Measurements from ENCODE around the gene MPPE1. TPM values are rescaled to one million over a fixed set of nuclear protein-coding genes. Genes with fewer than 3 reads are reported as not detected.

Gene MPPE1
- total and polyA plus RNA-seq, 10 of the 15 experiments (the other 5 are each of a cell fraction or from before 2014, with no cell fraction given) = 13.8 to 34.5 (median 27.6) TPM

- TF ChIP-seq IRF3 (IDR thresholded peaks at IDR 0.05) = no peak
- TF ChIP-seq GATAD2B (conservative IDR thresholded peaks at IDR 0.05; ENCODE audit: low read depth) = peak; percentile 79; the same call in 1 of the 2 replicates
- TF ChIP-seq KAT2A (conservative IDR thresholded peaks at IDR 0.05; ENCODE audit: control insufficient read depth, low read depth, low read length) = no peak
- TF ChIP-seq MXI1 (IDR thresholded peaks at IDR 0.05; ENCODE audit: low read depth, low read length) = no peak
- no peak for TF ChIP-seq RAD21 (IDR thresholded peaks at IDR 0.05; ENCODE audit: insufficient read depth, low read depth, low read length)
- peak; percentile 61; the same call in 1 of the 2 replicates for TF ChIP-seq RUNX3 (IDR thresholded peaks at IDR 0.05; ENCODE audit: low read length)
- TF ChIP-seq ZNF24 (IDR thresholded peaks at IDR 0.05) = no peak
- no peak for TF ChIP-seq CEBPB (IDR thresholded peaks at IDR 0.05; ENCODE audit: borderline replicate concordance in 1 of 2, low read depth in 2 of 2, low read length in 2 of 2)
- TF ChIP-seq BRCA1 (IDR thresholded peaks at IDR 0.05; ENCODE audit: low read depth, low read length) = no peak
- TF ChIP-seq PBX3 (IDR thresholded peaks at IDR 0.05; ENCODE audit: insufficient replicate concordance, low read depth, low read length) = no peak
- TF ChIP-seq IRF5 (IDR thresholded peaks at IDR 0.05; ENCODE audit: borderline replicate concordance) = no peak
- TF ChIP-seq MYC (IDR thresholded peaks at IDR 0.05; ENCODE audit: insufficient read depth, insufficient read length, insufficient replicate concordance, low read length, severe bottlenecking) = no peak
- TF ChIP-seq FOXM1 (IDR thresholded peaks at IDR 0.05; ENCODE audit: low read depth, low read length) = no peak
- TF ChIP-seq POU2F2 (IDR thresholded peaks at IDR 0.05; ENCODE audit: borderline replicate concordance, low read depth, low read length) = no peak
- no peak for TF ChIP-seq RCOR1 (conservative IDR thresholded peaks at IDR 0.05; ENCODE audit: low read depth, low read length)
- peak; percentile 90 for TF ChIP-seq DPF2 (IDR thresholded peaks at IDR 0.05)
- no peak for TF ChIP-seq ZNF274 (IDR thresholded peaks at IDR 0.05; ENCODE audit: insufficient read depth, insufficient read length)
- TF ChIP-seq BCL11A (IDR thresholded peaks at IDR 0.05; ENCODE audit: low read depth, low read length) = no peak
- no peak for TF ChIP-seq WRNIP1 (IDR thresholded peaks at IDR 0.05; ENCODE audit: borderline replicate concordance, low read depth, low read length)
- TF ChIP-seq EP300 (IDR thresholded peaks at IDR 0.05; ENCODE audit: borderline replicate concordance in 1 of 2, control insufficient read depth in 1 of 2, low read depth in 2 of 2, low read length in 2 of 2) = no peak
- TF ChIP-seq LARP7 (IDR thresholded peaks at IDR 0.05) = peak; percentile 83; the same call in 1 of the 2 replicates
- no peak for TF ChIP-seq TBL1XR1 (IDR thresholded peaks at IDR 0.05; ENCODE audit: low read depth, low read length)
- no peak for TF ChIP-seq NR2C2 (IDR thresholded peaks at IDR 0.05; ENCODE audit: borderline replicate concordance, control insufficient read depth, insufficient read length, low read depth)
- 0 out of 2 replicates have a peak, but pooled peaks have one; percentile 65 for TF ChIP-seq HDGF (IDR thresholded peaks at IDR 0.05)
- TF ChIP-seq BHLHE40 (IDR thresholded peaks at IDR 0.05; ENCODE audit: borderline replicate concordance in 1 of 2, low read depth in 2 of 2, low read length in 1 of 2) = peak in 1 of 2 experiments; percentile 52; a peak in 2 of 4 replicates
- TF ChIP-seq SUZ12 (IDR thresholded peaks at IDR 0.05; ENCODE audit: unreplicated experiment) = no peak
Measured at GRCh38 chr18:11908182-11909060, at the start of gene MPPE1 (continued).

Data from GM12878 (cell line).